GM12864 (cell line): ENCODE measurements around the gene DLEC1.
"Not testable (repeated sequence)": the region's sequence is repeated elsewhere in the genome, so short reads cannot be mapped to it uniquely, and the experiment has no call there.

Source experiments
- DNase-seq: peaks from one replicate; pipeline ENCODE4 v3.0.0-alpha.2; 2011; ENCODE audit warnings: low read depth
- H3K4me3 ChIP-seq: 2 replicates; pipeline ENCODE4 v1.5.1; 2011; ENCODE audit warnings: mild to moderate bottlenecking, low read depth, low read length, control low read depth
- TF ChIP-seq, protein P1 (sequence below): IDR thresholded peaks from 2 replicates; pipeline ENCODE4 v1.5.1; 2011; ENCODE audit warnings: low read depth, mild to moderate bottlenecking, moderate library complexity, low read length, control low read depth, inconsistent platforms; ENCODE audit errors: missing control alignments

DLEC1 gene

DNA sequence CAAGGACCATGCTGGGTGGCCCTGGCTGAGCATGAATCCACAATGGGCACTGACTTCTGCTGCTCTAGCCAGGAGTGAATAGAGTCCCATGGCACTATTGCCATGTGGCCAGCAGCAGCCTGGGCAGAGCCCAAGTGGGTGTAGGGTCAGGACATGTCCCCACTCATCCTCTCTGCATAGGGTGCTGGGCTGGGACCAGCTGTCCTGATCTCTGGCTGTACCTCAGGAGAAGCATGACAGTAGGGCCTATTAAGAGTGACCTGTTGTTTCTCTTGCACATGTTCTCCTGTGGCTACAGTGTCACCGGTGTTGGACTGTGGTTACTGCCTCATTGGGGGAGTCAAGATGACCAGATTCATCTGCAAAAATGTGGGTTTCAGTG is 46.9 kb downstream of the DLEC1 start:
- H3K4me3 ChIP-seq: no peak overlapping the region
- DNase-seq: no peak
- TF ChIP-seq, protein P1, sequence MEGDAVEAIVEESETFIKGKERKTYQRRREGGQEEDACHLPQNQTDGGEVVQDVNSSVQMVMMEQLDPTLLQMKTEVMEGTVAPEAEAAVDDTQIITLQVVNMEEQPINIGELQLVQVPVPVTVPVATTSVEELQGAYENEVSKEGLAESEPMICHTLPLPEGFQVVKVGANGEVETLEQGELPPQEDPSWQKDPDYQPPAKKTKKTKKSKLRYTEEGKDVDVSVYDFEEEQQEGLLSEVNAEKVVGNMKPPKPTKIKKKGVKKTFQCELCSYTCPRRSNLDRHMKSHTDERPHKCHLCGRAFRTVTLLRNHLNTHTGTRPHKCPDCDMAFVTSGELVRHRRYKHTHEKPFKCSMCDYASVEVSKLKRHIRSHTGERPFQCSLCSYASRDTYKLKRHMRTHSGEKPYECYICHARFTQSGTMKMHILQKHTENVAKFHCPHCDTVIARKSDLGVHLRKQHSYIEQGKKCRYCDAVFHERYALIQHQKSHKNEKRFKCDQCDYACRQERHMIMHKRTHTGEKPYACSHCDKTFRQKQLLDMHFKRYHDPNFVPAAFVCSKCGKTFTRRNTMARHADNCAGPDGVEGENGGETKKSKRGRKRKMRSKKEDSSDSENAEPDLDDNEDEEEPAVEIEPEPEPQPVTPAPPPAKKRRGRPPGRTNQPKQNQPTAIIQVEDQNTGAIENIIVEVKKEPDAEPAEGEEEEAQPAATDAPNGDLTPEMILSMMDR: no peak

DNA sequence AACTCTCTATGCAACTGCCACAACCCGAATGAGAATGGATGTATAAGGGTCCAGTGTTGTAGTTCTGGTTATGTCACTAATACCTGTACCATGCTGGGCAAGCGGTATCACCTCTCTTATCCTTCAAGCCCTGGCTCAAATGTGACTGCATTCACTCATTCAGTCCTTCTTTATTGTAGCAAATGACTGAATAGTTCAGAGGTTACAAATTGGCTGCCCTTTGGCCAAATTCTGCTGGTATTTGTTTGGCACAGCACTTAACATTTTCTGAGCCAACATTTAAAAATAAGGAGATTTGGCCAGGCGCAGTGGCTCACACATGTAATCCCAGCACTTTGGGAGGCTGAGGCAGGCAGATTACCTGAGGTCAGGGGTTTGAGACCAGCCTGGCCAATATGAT is 47.5 kb downstream of the DLEC1 start:
- TF ChIP-seq, protein P1: no peak
- no peak overlapping the region for H3K4me3 ChIP-seq
- DNase-seq: no peak

- H3K4me3 ChIP-seq, DNase-seq: not testable (repeated sequence)
Observed at GRCh38 chr3:38087278-38087677, 48.3 kb downstream of the DLEC1 start.

GRCh38 chr3:38088126-38089078 is 49.4 kb downstream of the DLEC1 start:
- no peak overlapping the region for H3K4me3 ChIP-seq

GRCh38 chr3:38089163-38089562 is 50.2 kb downstream of the DLEC1 start:
- TF ChIP-seq, protein P1: no peak
- no peak for DNase-seq
- no peak overlapping the region for H3K4me3 ChIP-seq

More at GRCh38 chr3:38088126-38089078, 49.4 kb downstream of the DLEC1 start:
- TF ChIP-seq, protein P1: no peak
- no peak for DNase-seq

DNA sequence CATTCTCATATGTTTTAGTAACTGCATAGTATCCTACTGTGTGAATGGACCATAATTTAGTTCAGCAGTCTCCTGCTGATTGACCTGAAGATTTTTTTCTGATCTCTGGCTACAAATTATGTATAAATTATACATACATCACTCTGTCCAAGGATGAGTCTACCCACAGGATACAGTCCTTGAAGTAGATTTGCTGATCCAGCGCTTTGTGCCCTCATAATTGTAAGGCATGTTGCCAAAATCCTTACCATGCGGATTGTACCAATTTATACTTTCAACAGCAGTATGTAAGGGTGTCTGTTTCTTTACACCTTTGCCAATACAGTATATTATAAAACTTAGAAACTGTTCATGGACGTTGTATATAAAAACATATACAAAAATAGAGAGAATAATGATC is 51.4 kb downstream of the DLEC1 start:
- no peak overlapping the region for H3K4me3 ChIP-seq
- TF ChIP-seq, protein P1: no peak
- no peak for DNase-seq

GRCh38 chr3:38094999-38095398 is 56.0 kb downstream of the DLEC1 start:
- DNase-seq: no peak
- TF ChIP-seq, protein P1: no peak
- H3K4me3 ChIP-seq: no peak overlapping the region
